ENCODE results near the gene RAP1GDS1. TPM values are rescaled to one million over a fixed set of nuclear protein-coding genes. Genes with fewer than 3 reads are reported as not detected.

RAP1GDS1 gene
- polyA plus RNA-seq, 3 donors: 23.6 to 37.9 (median 37.8) TPM

GRCh38 chr4:98369322-98369721 lies 108.1 kb downstream of the RAP1GDS1 start:
- no peaks in the 10 kb centered on the region for H3K27me3 ChIP-seq (ENCODE audit: control insufficient read depth in 2 of 2, insufficient read depth in 2 of 2, low read length in 2 of 2)
- no peak overlapping the region for H3K4me3 ChIP-seq (replicated peaks in 1 of 3; ENCODE audit: low read depth in 2 of 3, low read length in 3 of 3)
- no peak overlapping the region for H3K9ac ChIP-seq (ENCODE audit: insufficient read depth, low read length, poor library complexity, severe bottlenecking)
- no peak overlapping the region for H3K4me2 ChIP-seq (replicated peaks; ENCODE audit: extremely low read depth, low read length, poor library complexity, severe bottlenecking)
- H3K4me3 Mint-ChIP-seq: no peak overlapping the region
- no CpG with 5 or more reads among the region's 3 CpGs for WGBS (ENCODE audit: insufficient coverage)
- H3K79me2 ChIP-seq (ENCODE audit: insufficient read depth, low read length): no peaks in the 10 kb centered on the region
- H3K36me3 ChIP-seq (replicated peaks in 1 of 2; ENCODE audit: control insufficient read depth in 1 of 2, insufficient read depth in 2 of 2, low read length in 2 of 2): peaks cover 3 to 60% of the 10 kb centered on the region in 2 donors
- peaks cover 0 to 2% (median 0%) of the 10 kb centered on the region in 3 donors for H3K27me3 Mint-ChIP-seq (ENCODE audit: low read depth in 3 of 3)
- intact Hi-C loops (cut with micrococcal nuclease): no loop called here
- DNase-seq: no peak
- H3K36me3 Mint-ChIP-seq: peaks cover 47 to 76% of the 10 kb centered on the region in 2 donors
- H3K4me1 ChIP-seq (ENCODE audit: control insufficient read depth in 1 of 2, insufficient read depth in 2 of 2, low read length in 2 of 2): no peaks in the 10 kb centered on the region
- H3K27ac ChIP-seq (ENCODE audit: low read depth in 1 of 2, low read length in 2 of 2): no peak overlapping the region
- peaks cover 20 to 26% of the 10 kb centered on the region in 2 donors for H3K9me3 ChIP-seq (replicated peaks in 1 of 2; ENCODE audit: control insufficient read depth in 1 of 2, insufficient read depth in 1 of 2, low read length in 2 of 2)
- no peak for TF ChIP-seq CTCF (IDR thresholded peaks at IDR 0.05)
- no peak overlapping the region for H2AFZ ChIP-seq (ENCODE audit: insufficient read depth, low read depth, low read length, poor library complexity, severe bottlenecking)
- H4K20me1 ChIP-seq (ENCODE audit: insufficient read depth, low read length): no peaks in the 10 kb centered on the region
- no peaks in the 10 kb centered on the region for H3K4me1 Mint-ChIP-seq
- peaks cover 19 to 32% (median 28%) of the 10 kb centered on the region in 7 donors for H3K9me3 Mint-ChIP-seq
- H3K27ac Mint-ChIP-seq: no peak overlapping the region

GRCh38 chr4:98374643-98375042 lies 113.5 kb downstream of the RAP1GDS1 start:
- 100% methylated on average over 2 of the region's 5 CpGs for WGBS (ENCODE audit: insufficient coverage)
- H3K27ac ChIP-seq (ENCODE audit: low read depth in 1 of 2, low read length in 2 of 2): no peak overlapping the region
- no peaks in the 10 kb centered on the region for H3K9me3 ChIP-seq (replicated peaks in 1 of 2; ENCODE audit: control insufficient read depth in 1 of 2, insufficient read depth in 1 of 2, low read length in 2 of 2)
- H3K4me2 ChIP-seq (replicated peaks; ENCODE audit: extremely low read depth, low read length, poor library complexity, severe bottlenecking): no peak overlapping the region
- peaks cover 2% of the 10 kb centered on the region for H3K4me1 Mint-ChIP-seq
- no peak overlapping the region for H3K9ac ChIP-seq (ENCODE audit: insufficient read depth, low read length, poor library complexity, severe bottlenecking)
- H3K4me3 ChIP-seq (replicated peaks in 1 of 3; ENCODE audit: low read depth in 2 of 3, low read length in 3 of 3): no peak overlapping the region
- intact Hi-C loops (cut with micrococcal nuclease): no loop called here
- H3K9me3 Mint-ChIP-seq: peaks cover 0 to 2% (median 0%) of the 10 kb centered on the region in 7 donors
- TF ChIP-seq CTCF (IDR thresholded peaks at IDR 0.05): no peak
- H3K27ac Mint-ChIP-seq: peak overlapping the region in 1 of 7 donors; percentile 79
- H4K20me1 ChIP-seq (ENCODE audit: insufficient read depth, low read length): no peaks in the 10 kb centered on the region
- H3K4me3 Mint-ChIP-seq: no peak overlapping the region
- peaks cover 25 to 45% of the 10 kb centered on the region in 2 donors for H3K36me3 Mint-ChIP-seq
- H3K27me3 ChIP-seq (ENCODE audit: control insufficient read depth in 2 of 2, insufficient read depth in 2 of 2, low read length in 2 of 2): no peaks in the 10 kb centered on the region
- H3K27me3 Mint-ChIP-seq (ENCODE audit: low read depth in 3 of 3): peaks cover 0 to 2% (median 0%) of the 10 kb centered on the region in 3 donors
- no peaks in the 10 kb centered on the region for H3K79me2 ChIP-seq (ENCODE audit: insufficient read depth, low read length)
- peaks cover 3 to 36% of the 10 kb centered on the region in 2 donors for H3K36me3 ChIP-seq (replicated peaks in 1 of 2; ENCODE audit: control insufficient read depth in 1 of 2, insufficient read depth in 2 of 2, low read length in 2 of 2)
- no peak overlapping the region for H2AFZ ChIP-seq (ENCODE audit: insufficient read depth, low read depth, low read length, poor library complexity, severe bottlenecking)
- no peaks in the 10 kb centered on the region for H3K4me1 ChIP-seq (ENCODE audit: control insufficient read depth in 1 of 2, insufficient read depth in 2 of 2, low read length in 2 of 2)
- no peak for DNase-seq

All from CD14-positive monocyte (primary cell).